ENCODE measurements around the gene SPIC.

DNA sequence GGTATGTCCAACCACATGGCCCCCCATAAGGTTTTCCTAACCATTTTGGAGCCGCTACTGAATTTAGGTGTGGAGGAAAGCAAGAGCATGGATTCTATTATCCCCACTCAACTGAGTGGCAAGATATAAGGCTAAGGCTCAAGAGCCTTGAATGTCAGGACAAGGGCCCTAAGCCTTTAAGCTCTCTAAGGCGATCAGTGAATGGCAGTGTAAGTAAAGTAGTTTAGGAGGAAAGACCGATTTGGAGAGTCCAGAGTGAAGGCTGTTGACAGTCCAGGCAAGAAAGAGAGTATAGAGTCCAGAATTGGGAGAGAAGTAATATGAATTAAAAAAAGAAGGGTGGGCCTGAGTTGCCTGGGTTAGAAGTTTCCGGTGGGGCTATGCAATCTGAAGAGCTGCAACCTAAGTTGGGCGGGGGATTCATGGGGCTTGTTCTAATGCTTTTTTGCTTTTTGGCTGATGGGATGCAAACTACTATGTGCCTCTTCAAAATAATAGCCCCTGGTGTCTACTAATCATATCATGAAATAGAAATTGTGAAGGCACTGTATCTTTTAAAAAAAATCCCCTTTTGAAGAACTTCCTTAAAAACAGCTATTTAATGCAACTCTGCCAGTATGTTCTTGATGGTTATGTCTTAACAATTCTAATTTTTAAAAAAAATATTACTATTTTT lies at the start of gene SPIC:
- TF ChIP-seq CTCF (IDR thresholded peaks at IDR 0.05; ENCODE audit: low read length) (no peak), EZH2 (optimal IDR thresholded peaks at IDR 0.05; ENCODE audit: low read depth, low read length) (no peak), EZH2phosphoT487 (IDR thresholded peaks at IDR 0.05; ENCODE audit: low read length) (no peak)

Measured in MM.1S (cell line).